ENCODE data around the gene MYO7B.

MYO7B gene

DNA sequence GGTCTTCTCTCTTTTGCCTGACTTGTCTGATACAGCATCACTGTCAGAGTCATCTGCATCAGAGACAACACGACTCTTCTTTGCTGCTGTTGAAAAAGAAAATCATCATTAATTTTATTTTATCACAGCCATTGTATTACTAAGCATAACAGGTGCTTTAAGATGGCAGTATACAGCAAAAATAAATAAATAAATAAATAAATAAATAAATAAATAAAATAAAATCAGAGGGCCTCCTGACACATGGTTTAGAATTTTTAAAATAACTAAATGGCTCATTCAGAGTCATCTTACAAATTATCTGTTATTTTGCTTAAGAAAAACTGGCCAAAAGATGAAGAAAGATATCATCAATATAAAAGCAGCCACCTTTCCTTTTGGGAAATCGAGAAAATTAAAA lies 32.0 kb upstream of the MYO7B start:
- TF ChIP-seq OSR1 (CRISPR knock-in tag; IDR thresholded peaks at IDR 0.05) (no peak), ESRRG (CRISPR knock-in tag; IDR thresholded peaks at IDR 0.05) (no peak), CSDC2 (CRISPR knock-in tag; IDR thresholded peaks at IDR 0.05) (no peak), ZNF70 (CRISPR knock-in tag; IDR thresholded peaks at IDR 0.05) (no peak), GLIS3 (CRISPR knock-in tag; IDR thresholded peaks at IDR 0.05) (no peak), ZNF8 (CRISPR knock-in tag; IDR thresholded peaks at IDR 0.05) (no peak), BACH2 (CRISPR knock-in tag; IDR thresholded peaks at IDR 0.05; ENCODE audit: borderline replicate concordance) (no peak)
- ATAC-seq: no peak

DNA sequence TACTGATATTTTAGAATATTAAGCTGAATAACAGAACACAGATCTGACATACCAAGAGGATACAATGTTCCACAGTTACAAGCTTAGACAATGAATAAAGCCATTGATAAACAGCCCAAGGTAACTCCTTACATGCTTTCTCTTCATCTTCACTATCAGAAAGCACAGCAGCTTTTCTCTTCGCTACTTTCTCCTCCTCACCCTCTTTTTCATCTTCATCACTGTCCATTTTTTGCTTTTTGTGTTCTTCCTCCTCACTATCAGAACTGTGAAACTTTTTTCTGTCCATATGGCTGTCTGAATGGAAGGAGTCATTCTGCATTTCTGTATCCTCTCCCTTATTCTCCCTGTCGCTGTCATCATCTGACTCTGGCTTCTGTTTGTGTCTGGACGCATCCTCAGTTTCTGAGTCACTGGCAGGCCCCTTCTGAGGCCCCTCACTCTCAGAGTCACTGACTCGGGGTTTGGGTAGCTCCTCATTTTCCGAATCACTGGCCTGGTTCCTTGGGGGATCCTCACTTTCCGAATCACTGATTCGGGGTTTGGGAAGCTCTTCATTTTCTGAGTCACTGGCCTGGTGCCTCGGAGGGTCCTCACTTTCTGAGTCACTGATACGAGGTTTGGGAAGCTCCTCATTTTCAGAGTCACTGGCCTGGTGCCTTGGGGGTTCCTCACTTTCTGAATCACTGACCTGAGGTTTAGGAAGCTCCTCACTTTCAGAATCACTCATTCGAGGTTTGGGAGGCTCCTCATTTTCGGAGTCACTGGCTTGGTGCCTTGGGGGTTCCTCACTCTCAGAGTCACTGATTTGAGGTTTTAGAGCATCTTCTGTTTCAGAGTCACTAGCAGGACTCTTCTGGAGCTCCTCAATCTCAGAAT lies 30.7 kb upstream of the MYO7B start:
- no peak for ATAC-seq
- TF ChIP-seq ZNF70 (CRISPR knock-in tag; IDR thresholded peaks at IDR 0.05) (no peak), BACH2 (CRISPR knock-in tag; IDR thresholded peaks at IDR 0.05; ENCODE audit: borderline replicate concordance) (no peak), CSDC2 (CRISPR knock-in tag; IDR thresholded peaks at IDR 0.05) (no peak)

- no peak for ATAC-seq
- TF ChIP-seq CSDC2 (CRISPR knock-in tag; IDR thresholded peaks at IDR 0.05) (no peak), ISL1 (CRISPR knock-in tag; IDR thresholded peaks at IDR 0.05) (no peak), PPARA (CRISPR knock-in tag; IDR thresholded peaks at IDR 0.05; ENCODE audit: borderline replicate concordance) (no peak), ZFP3 (CRISPR knock-in tag; IDR thresholded peaks at IDR 0.05) (no peak), SNAI2 (CRISPR knock-in tag; IDR thresholded peaks at IDR 0.05) (no peak), PATZ1 (CRISPR knock-in tag; IDR thresholded peaks at IDR 0.05; ENCODE audit: borderline replicate concordance) (no peak), ZNF8 (CRISPR knock-in tag; IDR thresholded peaks at IDR 0.05) (no peak), POU6F1 (CRISPR knock-in tag; IDR thresholded peaks at IDR 0.05; ENCODE audit: borderline replicate concordance, low read depth) (no peak)
These were observed 29.0 kb upstream of the MYO7B start for GRCh38 chr2:127506510-127506909.

DNA sequence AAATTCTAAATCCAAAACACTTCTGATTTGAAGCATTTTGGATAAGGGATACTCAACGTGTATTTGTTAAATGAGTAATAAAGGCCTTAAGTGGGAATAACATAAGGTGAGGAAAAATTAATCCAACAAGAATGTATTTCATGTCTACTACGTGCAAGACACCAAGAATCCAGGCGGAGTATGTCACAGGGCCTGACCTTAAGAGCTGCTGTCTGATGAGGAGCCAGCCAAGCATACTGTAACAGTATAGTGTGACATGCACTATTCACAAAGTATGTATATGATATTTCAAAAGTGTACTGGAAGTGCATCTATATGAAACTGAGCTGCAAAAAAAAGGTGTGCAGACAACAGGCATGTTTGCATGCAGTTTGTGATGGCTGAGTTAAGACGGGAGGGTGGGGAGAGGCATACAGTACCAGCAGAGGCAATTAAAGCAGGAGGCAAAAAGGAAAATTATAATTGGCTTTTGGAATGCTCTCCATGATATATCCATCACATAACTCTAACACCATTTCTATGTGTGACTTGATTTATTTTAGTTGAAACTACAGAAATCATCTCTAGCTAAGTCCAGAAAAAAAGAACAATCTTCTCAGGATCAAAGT lies 27.4 kb upstream of the MYO7B start:
- ATAC-seq: peak; percentile 26
- no peak for TF ChIP-seq ARNTL (CRISPR knock-in tag; IDR thresholded peaks at IDR 0.05; ENCODE audit: borderline replicate concordance, low read depth)
- TF ChIP-seq CREB5 (CRISPR knock-in tag; IDR thresholded peaks at IDR 0.05; ENCODE audit: low read depth): no peak
- TF ChIP-seq TCF4 (CRISPR knock-in tag; IDR thresholded peaks at IDR 0.05; ENCODE audit: borderline replicate concordance): no peak
- TF ChIP-seq SNAI2 (CRISPR knock-in tag; IDR thresholded peaks at IDR 0.05): no peak
- TF ChIP-seq TOX (CRISPR knock-in tag; IDR thresholded peaks at IDR 0.05; ENCODE audit: borderline replicate concordance): no peak
- no peak for TF ChIP-seq OSR1 (CRISPR knock-in tag; IDR thresholded peaks at IDR 0.05)
- TF ChIP-seq ESRRG (CRISPR knock-in tag; IDR thresholded peaks at IDR 0.05): no peak
- TF ChIP-seq, protein P1, sequence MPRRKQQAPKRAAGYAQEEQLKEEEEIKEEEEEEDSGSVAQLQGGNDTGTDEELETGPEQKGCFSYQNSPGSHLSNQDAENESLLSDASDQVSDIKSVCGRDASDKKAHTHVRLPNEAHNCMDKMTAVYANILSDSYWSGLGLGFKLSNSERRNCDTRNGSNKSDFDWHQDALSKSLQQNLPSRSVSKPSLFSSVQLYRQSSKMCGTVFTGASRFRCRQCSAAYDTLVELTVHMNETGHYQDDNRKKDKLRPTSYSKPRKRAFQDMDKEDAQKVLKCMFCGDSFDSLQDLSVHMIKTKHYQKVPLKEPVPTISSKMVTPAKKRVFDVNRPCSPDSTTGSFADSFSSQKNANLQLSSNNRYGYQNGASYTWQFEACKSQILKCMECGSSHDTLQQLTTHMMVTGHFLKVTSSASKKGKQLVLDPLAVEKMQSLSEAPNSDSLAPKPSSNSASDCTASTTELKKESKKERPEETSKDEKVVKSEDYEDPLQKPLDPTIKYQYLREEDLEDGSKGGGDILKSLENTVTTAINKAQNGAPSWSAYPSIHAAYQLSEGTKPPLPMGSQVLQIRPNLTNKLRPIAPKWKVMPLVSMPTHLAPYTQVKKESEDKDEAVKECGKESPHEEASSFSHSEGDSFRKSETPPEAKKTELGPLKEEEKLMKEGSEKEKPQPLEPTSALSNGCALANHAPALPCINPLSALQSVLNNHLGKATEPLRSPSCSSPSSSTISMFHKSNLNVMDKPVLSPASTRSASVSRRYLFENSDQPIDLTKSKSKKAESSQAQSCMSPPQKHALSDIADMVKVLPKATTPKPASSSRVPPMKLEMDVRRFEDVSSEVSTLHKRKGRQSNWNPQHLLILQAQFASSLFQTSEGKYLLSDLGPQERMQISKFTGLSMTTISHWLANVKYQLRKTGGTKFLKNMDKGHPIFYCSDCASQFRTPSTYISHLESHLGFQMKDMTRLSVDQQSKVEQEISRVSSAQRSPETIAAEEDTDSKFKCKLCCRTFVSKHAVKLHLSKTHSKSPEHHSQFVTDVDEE (CRISPR knock-in tag; IDR thresholded peaks at IDR 0.05): no peak

Measured in SK-N-SH treated with all-trans-retinoic acid at 6 μM for 48 hours (cell line).